H9 (cell line): ENCODE data around the gene SAMD15. TPM values are rescaled to one million over a fixed set of nuclear protein-coding genes. Genes with fewer than 3 reads are reported as not detected.

Experiments
- DNase-seq: peaks from one replicate; pipeline ENCODE4 v3.0.0-alpha.2; 2017
- H2AFZ ChIP-seq: one replicate; pipeline ENCODE4 v1.6.1; 2013; ENCODE audit warnings: mild to moderate bottlenecking, low read length, control low read depth, moderate library complexity
- H2AK5ac ChIP-seq: 2 replicates; pipeline ENCODE4 v1.6.1; 2013; ENCODE audit warnings: low read length, control low read depth, mixed read lengths; ENCODE audit not compliant: insufficient read length
- H2BK120ac ChIP-seq: one replicate; pipeline ENCODE4 v1.6.1; 2013; ENCODE audit warnings: low read depth, mild to moderate bottlenecking, low read length, control low read depth, inconsistent platforms; ENCODE audit not compliant: poor library complexity, severe bottlenecking
- H2BK12ac ChIP-seq: 2 replicates; pipeline ENCODE4 v1.6.1; 2013; ENCODE audit warnings: low read length, control low read depth, mixed read lengths, low read depth; ENCODE audit not compliant: insufficient read length
- H2BK15ac ChIP-seq: 2 replicates; pipeline ENCODE4 v1.6.1; 2013; ENCODE audit warnings: low read depth, low read length, control low read depth
- H2BK20ac ChIP-seq: one replicate; pipeline ENCODE4 v1.6.1; 2013; ENCODE audit warnings: low read depth, mild to moderate bottlenecking, low read length, control low read depth, inconsistent platforms; ENCODE audit not compliant: poor library complexity, severe bottlenecking
- H2BK5ac ChIP-seq: 2 replicates; pipeline ENCODE4 v1.6.1; 2013; ENCODE audit warnings: low read length, control low read depth, mixed read lengths; ENCODE audit not compliant: insufficient read length
- H3K14ac ChIP-seq: 2 replicates; pipeline ENCODE4 v1.6.1; 2013; ENCODE audit warnings: low read length, control low read depth; ENCODE audit not compliant: insufficient read depth
- H3K18ac ChIP-seq: 2 replicates; pipeline ENCODE4 v1.6.1; 2013; ENCODE audit warnings: low read depth, mild to moderate bottlenecking, mixed read lengths, low read length, control low read depth; ENCODE audit not compliant: insufficient read length
- H3K23ac ChIP-seq: 2 replicates; pipeline ENCODE4 v1.6.1; 2013; ENCODE audit warnings: low read length, control low read depth, mixed read lengths, low read depth; ENCODE audit not compliant: insufficient read length
- H3K23me2 ChIP-seq: 2 replicates; pipeline ENCODE4 v1.6.1; 2013; ENCODE audit warnings: low read depth, mild to moderate bottlenecking, mixed read lengths, low read length, control low read depth; ENCODE audit not compliant: insufficient read length, poor library complexity, severe bottlenecking
- H3K27ac ChIP-seq: 2 replicates; pipeline ENCODE4 v1.5.1; 2013; ENCODE audit warnings: low read length, control low read depth, mixed read lengths, low read depth; ENCODE audit not compliant: insufficient read length
- H3K27me3 ChIP-seq: 2 replicates; pipeline ENCODE4 v1.6.1; 2013; ENCODE audit warnings: low read length, control low read depth, inconsistent platforms; ENCODE audit not compliant: insufficient read depth
- H3K4ac ChIP-seq: 2 replicates; pipeline ENCODE4 v1.6.1; 2013; ENCODE audit warnings: low read depth, mild to moderate bottlenecking, control low read depth, inconsistent platforms, low read length, moderate library complexity
- H3K4me1 ChIP-seq: 2 replicates; pipeline ENCODE4 v1.6.1; 2013; ENCODE audit warnings: low read length, control low read depth, inconsistent platforms; ENCODE audit not compliant: insufficient read depth
- H3K4me2 ChIP-seq: 2 replicates; pipeline ENCODE4 v1.6.1; 2013; ENCODE audit warnings: low read length, control low read depth, mixed read lengths; ENCODE audit not compliant: insufficient read length, insufficient read depth
- H3K56ac ChIP-seq: 2 replicates; pipeline ENCODE4 v1.6.1; 2013; ENCODE audit warnings: low read depth, mild to moderate bottlenecking, mixed read lengths, low read length, control low read depth; ENCODE audit not compliant: insufficient read length
- H3K79me1 ChIP-seq: 2 replicates; pipeline ENCODE4 v1.6.1; 2013; ENCODE audit warnings: low read depth, mild to moderate bottlenecking, moderate library complexity, low read length, control low read depth, inconsistent platforms; ENCODE audit not compliant: insufficient read depth, poor library complexity, severe bottlenecking
- H3K79me2 ChIP-seq: 2 replicates; pipeline ENCODE4 v1.6.1; 2013; ENCODE audit warnings: low read length, control low read depth, inconsistent platforms; ENCODE audit not compliant: insufficient read depth
- H3K9ac ChIP-seq: 2 replicates; pipeline ENCODE4 v1.6.1; 2013; ENCODE audit warnings: low read length, control low read depth, mixed read lengths; ENCODE audit not compliant: insufficient read length; ENCODE audit errors: extremely low read depth
- H3K9me3 ChIP-seq: one replicate; pipeline ENCODE4 v1.6.1; 2013; ENCODE audit warnings: low read depth, low read length, inconsistent platforms; ENCODE audit not compliant: control insufficient read depth
- H3T11ph ChIP-seq: one replicate; pipeline ENCODE4 v1.6.1; 2013; ENCODE audit warnings: mild to moderate bottlenecking, low read length, control low read depth, inconsistent platforms
- H4K20me1 ChIP-seq: one replicate; pipeline ENCODE4 v1.6.1; 2013; ENCODE audit not compliant: control insufficient read depth, insufficient read length, insufficient read depth
- H4K5ac ChIP-seq: 2 replicates; pipeline ENCODE4 v1.6.1; 2013; ENCODE audit warnings: low read depth, mild to moderate bottlenecking, mixed read lengths, low read length, control low read depth; ENCODE audit not compliant: insufficient read length
- H4K8ac ChIP-seq: replicated peaks from 2 replicates; pipeline ENCODE4 v1.6.1; 2013; ENCODE audit warnings: low read length, control low read depth, mixed read lengths, low read depth; ENCODE audit not compliant: insufficient read length
- H4K91ac ChIP-seq: 2 replicates; pipeline ENCODE4 v1.6.1; 2013; ENCODE audit warnings: low read depth, mild to moderate bottlenecking, moderate library complexity, mixed read lengths, low read length, control low read depth; ENCODE audit not compliant: insufficient read length
- H3K27ac Mint-ChIP-seq, 3 experiments: 2 replicates in 2 of 3; 3 replicates in 1 of 3; pipeline ENCODE4 v1.8.0; 2020 to 2021; ENCODE audit warnings: mixed read lengths in 3 of 3, mild to moderate bottlenecking in 1 of 3, moderate library complexity in 1 of 3
- H3K27me3 Mint-ChIP-seq: 2 replicates; pipeline ENCODE4 v1.8.0; 2021; ENCODE audit warnings: low read depth, mild to moderate bottlenecking, moderate library complexity, mixed read lengths
- H3K36me3 Mint-ChIP-seq, 3 experiments: 2 replicates in 2 of 3; 3 replicates in 1 of 3; pipeline ENCODE4 v1.8.0; 2020 to 2021; ENCODE audit warnings: low read depth in 3 of 3, mixed read lengths in 3 of 3; ENCODE audit not compliant: insufficient read depth in 1 of 3
- H3K4me1 Mint-ChIP-seq, 2 experiments: 2 replicates each; pipeline ENCODE4 v1.8.0; 2020; ENCODE audit warnings: mixed read lengths in 2 of 2
- H3K4me3 Mint-ChIP-seq, 2 experiments: 2 replicates in 1 of 2; 3 replicates in 1 of 2; pipeline ENCODE4 v1.8.0; 2020 to 2021; ENCODE audit warnings: mild to moderate bottlenecking in 2 of 2, mixed read lengths in 2 of 2, moderate library complexity in 1 of 2
- H3K9me3 Mint-ChIP-seq, 2 experiments: 2 replicates in 1 of 2; 3 replicates in 1 of 2; pipeline ENCODE4 v1.8.0; 2020; ENCODE audit warnings: mild to moderate bottlenecking in 2 of 2, mixed read lengths in 2 of 2, moderate library complexity in 1 of 2
- CTCF ChIP-seq: fragments of 200-600 bp; sonication (generic); conservative IDR thresholded peaks from 3 replicates; pipeline ENCODE4 v1.8.0; 2021; ENCODE audit warnings: antibody characterized with exemption, mild to moderate bottlenecking
- WGBS: extraction: QIAGEN DNeasy Blood & Tissue Kit; methylation state at CpG from one replicate; pipeline ENCODE4 v1.1.7; 2013; ENCODE audit warnings: missing lambda C conversion rate, low lambda C conversion rate, mixed read lengths; ENCODE audit not compliant: insufficient read length; ENCODE audit errors: extremely low coverage; 5-methylcytosine and 5-hydroxymethylcytosine counted together
- total RNA-seq: library from RNA; stranded (reverse); gene quantifications from 2 replicates; pipeline ENCODE4 v1.2.1, GENCODE V29; 2021

SAMD15 gene
- total RNA-seq, 1 experiment from 2014 or later = 1.1 TPM

- H3K4me1 Mint-ChIP-seq = peaks cover 0 to 4% of the 10 kb centered on the region in 2 experiments; a peak in 1 of 4 replicates
- no peak for DNase-seq
- no peak overlapping the region for H2AK5ac ChIP-seq
- no peaks in the 10 kb centered on the region for H3K9me3 Mint-ChIP-seq
- no peak overlapping the region for H2AFZ ChIP-seq
- H3K27me3 ChIP-seq = no peaks in the 10 kb centered on the region
- no peaks in the 10 kb centered on the region for H3K4me1 ChIP-seq
- H3K9me3 ChIP-seq = no peaks in the 10 kb centered on the region
- no peaks in the 10 kb centered on the region for H3K23me2 ChIP-seq
- no peak for TF ChIP-seq CTCF
- no peak overlapping the region for H2BK120ac ChIP-seq
- H3K79me2 ChIP-seq = no peaks in the 10 kb centered on the region
- no peak overlapping the region for H2BK12ac ChIP-seq
- H3K27ac Mint-ChIP-seq = no peak overlapping the region
- no peaks in the 10 kb centered on the region for H3K79me1 ChIP-seq
- H4K8ac ChIP-seq = no peak overlapping the region
- no peak overlapping the region for H3K18ac ChIP-seq
- H3K56ac ChIP-seq = no peak overlapping the region
- WGBS = no CpG with 5 or more reads among the region's 3 CpGs
- H2BK15ac ChIP-seq = no peak overlapping the region
- no peaks in the 10 kb centered on the region for H3K27me3 Mint-ChIP-seq
- H3K4me3 Mint-ChIP-seq = no peak overlapping the region
- H3K27ac ChIP-seq = no peak overlapping the region
- H3K4ac ChIP-seq = no peak overlapping the region
- H2BK20ac ChIP-seq = no peak overlapping the region
- H3K9ac ChIP-seq = no peak overlapping the region
- H3K4me2 ChIP-seq = no peak overlapping the region
- no peaks in the 10 kb centered on the region for H4K20me1 ChIP-seq
- no peak overlapping the region for H3T11ph ChIP-seq
- no peak overlapping the region for H4K91ac ChIP-seq
- no peak overlapping the region for H3K14ac ChIP-seq
- no peak overlapping the region for H2BK5ac ChIP-seq
- H4K5ac ChIP-seq = no peak overlapping the region
- no peaks in the 10 kb centered on the region for H3K36me3 Mint-ChIP-seq
- no peak overlapping the region for H3K23ac ChIP-seq
Observed at GRCh38 chr14:77406086-77406485, 28.9 kb downstream of the SAMD15 start.
